HG03135 (cell line): ENCODE results near the gene GPR37L1.
"Not testable (repeated sequence)": the region's sequence is repeated elsewhere in the genome, so short reads cannot be mapped to it uniquely, and the experiment has no call there.

Source experiments
- ATAC-seq: cut with Tn5 transposase; IDR thresholded peaks from one replicate; pipeline ENCODE4 v1.9.1; 2021; ENCODE audit warnings: mild to moderate bottlenecking, moderate library complexity; ENCODE audit not compliant: unreplicated experiment

Gene GPR37L1

DNA sequence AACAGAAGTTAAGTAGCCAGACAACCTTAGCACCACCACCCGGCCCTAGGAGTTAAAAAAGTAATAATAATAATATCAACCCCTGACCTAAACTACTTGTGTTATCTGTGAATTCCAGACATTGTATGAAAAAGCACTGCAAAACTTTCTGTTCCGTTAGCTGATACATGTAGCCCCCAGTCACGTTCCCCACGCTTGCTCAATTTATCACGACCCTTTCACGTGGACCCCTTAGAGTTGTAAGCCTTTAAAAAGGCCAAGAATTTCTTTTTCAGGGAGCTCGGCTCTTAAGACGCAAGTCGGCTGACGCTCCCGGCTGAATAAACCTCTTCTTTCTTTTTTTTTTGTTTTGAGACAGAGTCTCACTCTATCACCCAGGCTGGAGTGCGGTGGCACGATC lies 44.3 kb downstream of the GPR37L1 start:
- not testable (repeated sequence) for ATAC-seq

DNA sequence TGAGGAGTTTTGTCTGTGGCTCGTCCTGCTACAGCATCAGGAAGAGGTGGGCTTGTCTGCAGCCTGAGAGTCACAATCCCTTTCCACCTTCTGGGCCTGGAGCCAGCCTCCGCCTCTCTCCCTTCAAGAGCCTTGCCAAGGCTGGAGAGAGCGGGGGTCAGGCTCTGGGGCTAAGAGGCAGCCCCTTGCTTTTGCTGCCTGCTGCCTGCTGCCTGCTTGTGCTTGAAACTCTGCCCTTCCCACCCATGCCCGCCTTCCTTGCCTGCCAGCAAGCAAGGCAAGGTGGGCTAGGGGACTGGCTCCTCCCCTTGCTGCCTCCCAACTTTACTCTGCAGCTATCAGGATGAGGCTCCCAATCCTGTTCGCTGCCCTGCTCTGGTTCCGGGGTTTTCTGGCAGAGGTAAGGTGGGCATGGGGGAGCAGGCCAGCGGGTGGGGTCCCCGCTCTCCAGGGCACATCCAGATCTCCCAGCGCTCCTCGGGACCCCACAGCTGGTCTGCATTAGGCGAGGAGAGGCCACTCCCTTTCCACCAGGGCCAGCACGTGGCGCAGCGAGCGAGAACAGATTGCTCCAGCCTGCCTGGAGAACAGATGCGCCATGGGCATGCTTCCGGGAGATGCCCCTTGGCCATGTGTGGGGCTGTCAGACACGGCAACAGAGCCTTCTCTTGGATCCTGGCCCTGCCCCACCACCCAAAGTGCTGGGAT lies 45.1 kb downstream of the GPR37L1 start:
- ATAC-seq: no peak

DNA sequence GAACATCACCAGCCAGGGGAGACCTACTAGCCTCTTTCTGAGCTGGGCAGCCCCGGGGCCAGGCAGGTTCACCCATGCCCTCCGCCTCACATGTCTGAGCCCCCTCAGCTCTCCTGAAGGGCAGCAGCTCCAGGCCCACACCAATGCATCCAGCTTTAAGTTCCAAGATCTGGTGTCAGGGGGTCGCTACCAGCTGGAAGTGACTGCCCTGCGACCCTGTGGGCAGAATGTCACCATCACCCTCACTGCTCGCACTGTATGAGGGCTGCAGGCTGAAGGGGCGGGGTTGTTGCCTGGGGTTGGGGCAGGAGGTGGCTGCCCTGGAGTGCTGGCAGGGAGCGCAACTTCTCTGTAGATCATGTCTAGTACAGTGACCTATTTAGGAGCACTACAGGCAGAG lies 46.1 kb downstream of the GPR37L1 start:
- no peak for ATAC-seq

- no peak for ATAC-seq
Measured at GRCh38 chr1:202170726-202171125, 48.0 kb downstream of the GPR37L1 start.

DNA sequence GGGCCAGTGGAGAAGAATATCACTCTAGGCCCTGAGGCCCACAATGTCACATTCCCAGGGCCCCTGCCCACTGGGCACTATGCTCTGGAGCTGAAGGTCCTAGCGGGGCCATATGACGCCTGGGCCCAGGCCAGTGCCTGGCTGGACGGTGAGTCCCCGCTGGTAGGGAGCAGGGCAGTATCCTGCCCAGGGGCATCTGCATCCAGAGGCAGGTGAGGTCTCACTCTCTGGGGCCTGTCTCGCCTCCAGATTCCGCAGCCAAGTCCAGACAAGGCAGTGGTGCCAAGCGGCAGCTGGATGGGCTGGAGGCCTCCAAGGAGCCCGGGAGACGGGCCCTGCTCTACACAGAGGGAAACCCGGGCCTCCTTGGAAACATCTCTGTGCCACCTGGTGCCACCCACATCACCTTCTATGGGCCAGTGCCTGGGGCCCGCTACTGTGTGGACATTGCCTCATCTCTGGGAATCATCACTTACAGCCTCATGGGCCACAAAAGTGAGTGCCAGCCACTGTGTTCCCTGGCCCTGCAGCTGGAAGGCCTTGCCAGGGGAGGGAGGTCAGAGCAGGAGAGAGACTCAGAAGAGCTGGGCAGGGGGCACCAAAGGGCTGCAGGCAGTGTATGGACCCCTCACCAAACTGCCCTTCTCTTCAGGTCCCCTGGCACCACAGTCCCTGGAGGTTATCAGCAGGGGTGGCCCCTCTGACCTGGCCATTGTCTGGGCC lies 48.7 kb downstream of the GPR37L1 start:
- ATAC-seq: no peak

- no peak for ATAC-seq
Measured at GRCh38 chr1:202172015-202172355, 49.3 kb downstream of the GPR37L1 start.

GRCh38 chr1:202173993-202174392 lies 51.3 kb downstream of the GPR37L1 start:
- ATAC-seq: no peak

DNA sequence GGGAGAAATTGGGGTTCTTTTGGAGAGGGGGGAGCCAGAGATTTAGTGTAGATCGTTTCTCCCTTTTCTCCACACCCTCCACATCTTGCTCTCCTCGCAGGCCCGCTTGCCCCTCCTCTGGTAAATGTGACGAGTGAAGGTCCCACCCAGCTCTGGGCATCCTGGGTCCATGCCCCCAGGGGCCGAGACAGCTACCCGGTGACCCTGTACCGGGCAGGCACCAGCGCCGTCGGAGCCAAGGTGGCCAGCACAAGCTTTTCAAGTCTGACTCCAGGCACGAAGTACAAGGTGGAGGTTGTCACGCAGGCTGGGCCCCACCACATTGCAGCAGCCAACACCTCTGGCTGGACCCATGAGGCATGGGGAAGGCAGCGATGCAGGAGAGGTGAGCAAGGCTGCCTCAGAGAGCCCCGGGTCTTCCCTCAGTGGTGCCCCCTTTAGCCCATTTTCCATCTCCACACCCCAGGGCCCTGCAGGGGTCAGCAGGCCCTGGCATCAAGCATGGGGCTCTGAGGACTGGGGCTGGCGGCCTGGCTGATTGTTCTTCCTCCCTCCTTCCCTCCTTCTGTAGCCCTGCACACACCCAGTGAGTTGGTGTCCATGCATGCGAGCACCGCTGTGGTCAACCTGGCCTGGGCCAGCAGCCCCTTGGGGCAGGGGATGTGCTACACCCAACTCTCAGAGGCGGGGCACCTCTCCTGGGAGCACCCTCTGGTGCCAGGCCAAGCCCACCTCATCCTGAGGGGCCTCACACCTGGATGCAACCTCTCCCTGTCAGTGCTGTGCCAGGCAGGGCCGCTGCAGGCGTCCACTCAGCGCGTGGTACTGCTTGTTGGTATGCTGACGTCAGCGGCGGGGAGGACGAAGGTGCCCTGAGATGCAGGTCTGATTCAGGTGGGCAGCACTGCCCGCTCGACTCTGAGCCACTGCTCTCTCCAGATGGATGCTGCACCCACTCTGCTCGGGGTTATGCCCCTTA lies 54.5 kb downstream of the GPR37L1 start:
- no peak for ATAC-seq

GRCh38 chr1:202179828-202180750 lies 57.4 kb downstream of the GPR37L1 start:
- no peak for ATAC-seq

DNA sequence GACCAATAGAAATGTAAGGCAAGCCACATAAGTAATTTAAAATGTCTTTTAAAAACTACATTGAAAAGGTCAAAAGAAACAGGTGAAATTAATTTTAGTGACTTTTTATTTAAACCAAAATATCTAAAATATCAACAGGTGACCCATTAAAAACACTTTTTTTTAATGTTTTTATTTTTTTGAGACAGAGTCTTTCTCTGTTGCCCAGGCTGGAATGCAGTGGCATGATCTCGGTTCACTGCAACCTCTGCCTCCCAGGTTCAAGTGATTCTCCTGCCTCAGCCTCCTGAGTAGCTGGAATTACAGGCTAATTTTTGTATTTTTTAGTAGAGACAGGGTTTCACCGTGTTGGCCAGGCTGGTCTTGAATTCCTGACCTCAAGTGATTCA lies 58.0 kb downstream of the GPR37L1 start:
- ATAC-seq: not testable (repeated sequence)

DNA sequence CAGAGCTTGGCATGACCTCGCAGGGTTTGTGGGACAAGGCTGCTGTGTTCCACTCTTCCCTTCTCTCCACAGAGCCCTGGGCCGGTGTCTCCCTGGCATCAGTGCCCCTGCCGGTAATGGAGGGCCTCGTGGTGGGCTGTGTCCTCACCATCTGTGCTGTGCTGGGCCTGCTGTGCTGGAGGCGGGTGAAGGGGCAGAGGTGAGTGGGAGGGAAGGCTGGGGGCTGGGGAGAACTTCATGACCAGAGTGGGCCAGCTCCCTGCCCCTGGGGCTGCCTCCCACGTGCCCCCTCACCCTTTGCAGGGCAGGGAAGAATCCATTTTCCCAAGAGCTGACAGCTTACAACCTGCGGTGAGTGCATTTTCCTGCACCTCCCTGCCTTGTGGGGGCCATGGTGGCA lies 58.9 kb downstream of the GPR37L1 start:
- no peak for ATAC-seq

DNA sequence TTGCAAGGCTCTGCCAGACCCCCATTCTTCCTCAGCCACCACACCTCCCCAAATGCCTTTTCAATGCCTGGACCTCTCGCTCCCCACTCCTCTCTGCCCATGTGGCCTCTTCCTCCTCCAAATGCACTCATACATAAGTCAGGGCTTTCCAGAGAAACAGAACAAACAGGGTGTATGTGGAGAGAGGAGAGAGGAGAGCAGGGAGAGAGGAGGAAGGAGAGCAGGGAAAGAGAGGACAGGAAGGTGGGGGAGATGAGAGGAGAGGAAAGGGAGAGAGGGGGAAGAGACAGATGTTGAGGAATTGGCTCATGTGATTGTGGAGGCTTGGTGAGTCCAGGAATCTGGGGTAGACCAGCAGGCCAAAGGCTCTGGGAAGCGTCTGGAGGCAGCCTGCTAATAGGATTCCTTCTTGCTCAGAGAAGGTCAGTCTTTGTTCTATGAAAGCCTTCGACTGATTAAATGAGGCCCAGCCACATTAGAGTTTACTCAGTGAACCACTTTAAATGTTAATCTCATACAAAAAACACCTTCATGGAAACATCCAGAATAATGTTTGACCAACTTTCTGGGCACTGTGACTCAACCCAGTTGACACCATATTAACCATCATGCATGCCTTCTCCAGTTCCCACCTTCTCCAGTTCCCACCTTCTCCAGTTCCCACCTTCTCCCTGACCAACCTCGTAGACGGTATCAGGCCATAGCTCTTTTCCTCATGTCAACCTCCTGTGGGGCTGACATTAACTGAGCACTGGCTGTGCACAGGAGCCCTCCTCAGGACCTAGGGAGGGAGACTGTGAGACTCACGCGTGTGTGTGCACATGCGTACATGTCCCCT lies 59.5 kb downstream of the GPR37L1 start:
- no peak for ATAC-seq
